ENCODE measurements around the gene CD300A.
A peak's percentile ranks its signal among the peaks of the same experiment; 100 is the strongest.

The CD300A gene

GRCh38 chr17:74430706-74431567, 35.5 kb upstream of the CD300A start:
- TF ChIP-seq CTCF (IDR thresholded peaks at IDR 0.05; ENCODE audit: insufficient read depth, low read length, poor library complexity, severe bottlenecking) = no peak
- Histone ChIP-seq H3K36me3 (ENCODE audit: control insufficient read depth, insufficient read depth, low read length) (no peaks in the 10 kb centered on the region), H3K27me3 (replicated peaks; ENCODE audit: control insufficient read depth, insufficient read depth, low read length) (no peaks in the 10 kb centered on the region; the same call in 1 of the 2 replicates), H3K4me3 (replicated peaks; ENCODE audit: low read depth, low read length) (peak overlapping the region; percentile 16)
- peak; percentile 72 for DNase-seq (ENCODE audit: extremely low read depth, insufficient read length)

GRCh38 chr17:74431568-74432423, 34.6 kb upstream of the CD300A start, which contains the start of gene GPRC5C:
TSS of gene GPRC5C (plus strand) at chr17:74432088. CDS start at chr17:74439777, 7,689 bp downstream.
- peak; percentile 63 for DNase-seq (ENCODE audit: extremely low read depth, insufficient read length)
- no peaks in the 10 kb centered on the region for H3K36me3 ChIP-seq (ENCODE audit: control insufficient read depth, insufficient read depth, low read length)
- TF ChIP-seq CTCF (IDR thresholded peaks at IDR 0.05; ENCODE audit: insufficient read depth, low read length, poor library complexity, severe bottlenecking) = no peak
- H3K4me3 ChIP-seq (replicated peaks; ENCODE audit: low read depth, low read length) = peak within 1 kb of the TSS; percentile 31
- no peaks in the 10 kb centered on the region; the same call in 1 of the 2 replicates for H3K27me3 ChIP-seq (replicated peaks; ENCODE audit: control insufficient read depth, insufficient read depth, low read length)

DNA sequence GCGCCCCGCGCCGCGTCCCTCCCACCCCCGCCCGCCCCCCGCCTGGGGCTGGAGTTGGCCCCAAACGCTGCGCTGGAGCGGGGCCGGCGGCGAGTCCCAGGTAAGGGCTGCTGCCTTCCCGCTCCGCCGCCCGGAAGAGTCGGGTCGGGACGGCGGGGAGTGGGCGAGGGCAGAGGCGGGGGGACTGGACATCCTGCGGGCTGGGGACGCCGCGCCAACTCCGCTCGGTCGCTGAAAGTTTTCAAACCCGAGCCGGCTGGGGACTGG, 34.1 kb upstream of the CD300A start:
- peak overlapping the region; percentile 6 for H3K4me3 ChIP-seq (replicated peaks; ENCODE audit: low read depth, low read length)
- no peak for DNase-seq (ENCODE audit: extremely low read depth, insufficient read length)
- H3K27me3 ChIP-seq (replicated peaks; ENCODE audit: control insufficient read depth, insufficient read depth, low read length) = no peaks in the 10 kb centered on the region; the same call in 1 of the 2 replicates
- no peak for TF ChIP-seq CTCF (IDR thresholded peaks at IDR 0.05; ENCODE audit: insufficient read depth, low read length, poor library complexity, severe bottlenecking)
- no peaks in the 10 kb centered on the region for H3K36me3 ChIP-seq (ENCODE audit: control insufficient read depth, insufficient read depth, low read length)

GRCh38 chr17:74432766-74433391, 33.6 kb upstream of the CD300A start:
- Histone ChIP-seq H3K4me3 (replicated peaks; ENCODE audit: low read depth, low read length) (no peak overlapping the region; the same call in 1 of the 2 replicates), H3K27me3 (replicated peaks; ENCODE audit: control insufficient read depth, insufficient read depth, low read length) (no peaks in the 10 kb centered on the region; the same call in 1 of the 2 replicates)

More at GRCh38 chr17:74432766-74433391, 33.6 kb upstream of the CD300A start:
- no peak for DNase-seq (ENCODE audit: extremely low read depth, insufficient read length)
- H3K36me3 ChIP-seq (ENCODE audit: control insufficient read depth, insufficient read depth, low read length) = no peaks in the 10 kb centered on the region
- TF ChIP-seq CTCF (IDR thresholded peaks at IDR 0.05; ENCODE audit: insufficient read depth, low read length, poor library complexity, severe bottlenecking) = no peak
